Measurements from ENCODE around the gene PDCD2. TPM values are rescaled to one million over a fixed set of nuclear protein-coding genes. Genes with fewer than 3 reads are reported as not detected.

PDCD2 gene
- total and polyA plus RNA-seq, 9 of the 15 experiments (the other 6 are each of a cell fraction or from before 2014, with no cell fraction given): 67.3 to 430 (median 318) TPM

DNA sequence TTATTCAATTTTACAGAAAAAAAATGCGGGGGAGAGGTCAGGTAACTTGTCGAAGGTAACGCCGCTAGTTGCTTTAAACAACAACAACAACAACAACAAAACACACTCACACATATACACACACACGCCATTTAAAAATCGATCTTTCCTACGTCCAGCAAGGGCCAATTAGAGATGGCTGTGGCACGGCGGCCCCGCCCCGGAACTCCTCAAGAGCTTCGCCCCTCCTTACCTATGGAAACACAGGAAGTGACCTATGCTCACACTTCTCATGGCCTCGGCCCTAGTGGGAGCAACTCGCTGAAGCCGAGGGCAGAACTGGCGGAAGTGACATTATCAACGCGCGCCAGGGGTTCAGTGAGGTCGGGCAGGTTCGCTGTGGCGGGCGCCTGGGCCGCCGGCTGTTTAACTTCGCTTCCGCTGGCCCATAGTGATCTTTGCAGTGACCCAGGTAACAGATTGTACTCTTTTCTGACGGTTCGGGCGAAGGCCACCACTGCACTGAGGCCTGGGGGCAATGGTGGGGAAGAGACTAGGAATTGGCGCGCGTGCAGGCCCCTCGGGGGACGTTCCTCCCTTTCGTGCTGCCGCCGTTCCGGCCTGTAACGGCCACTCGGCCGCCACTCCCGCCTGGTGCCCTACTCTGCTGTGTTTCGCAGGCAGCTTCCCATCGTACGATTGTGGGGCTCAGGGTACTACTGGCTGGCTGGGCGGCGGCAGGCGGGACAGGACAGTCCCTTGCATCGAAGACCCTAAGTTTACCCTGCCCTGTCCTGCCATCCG lies 30.2 kb downstream of the PDCD2 start, which contains the start of gene TBP (continued):
- TF ChIP-seq, protein P1, sequence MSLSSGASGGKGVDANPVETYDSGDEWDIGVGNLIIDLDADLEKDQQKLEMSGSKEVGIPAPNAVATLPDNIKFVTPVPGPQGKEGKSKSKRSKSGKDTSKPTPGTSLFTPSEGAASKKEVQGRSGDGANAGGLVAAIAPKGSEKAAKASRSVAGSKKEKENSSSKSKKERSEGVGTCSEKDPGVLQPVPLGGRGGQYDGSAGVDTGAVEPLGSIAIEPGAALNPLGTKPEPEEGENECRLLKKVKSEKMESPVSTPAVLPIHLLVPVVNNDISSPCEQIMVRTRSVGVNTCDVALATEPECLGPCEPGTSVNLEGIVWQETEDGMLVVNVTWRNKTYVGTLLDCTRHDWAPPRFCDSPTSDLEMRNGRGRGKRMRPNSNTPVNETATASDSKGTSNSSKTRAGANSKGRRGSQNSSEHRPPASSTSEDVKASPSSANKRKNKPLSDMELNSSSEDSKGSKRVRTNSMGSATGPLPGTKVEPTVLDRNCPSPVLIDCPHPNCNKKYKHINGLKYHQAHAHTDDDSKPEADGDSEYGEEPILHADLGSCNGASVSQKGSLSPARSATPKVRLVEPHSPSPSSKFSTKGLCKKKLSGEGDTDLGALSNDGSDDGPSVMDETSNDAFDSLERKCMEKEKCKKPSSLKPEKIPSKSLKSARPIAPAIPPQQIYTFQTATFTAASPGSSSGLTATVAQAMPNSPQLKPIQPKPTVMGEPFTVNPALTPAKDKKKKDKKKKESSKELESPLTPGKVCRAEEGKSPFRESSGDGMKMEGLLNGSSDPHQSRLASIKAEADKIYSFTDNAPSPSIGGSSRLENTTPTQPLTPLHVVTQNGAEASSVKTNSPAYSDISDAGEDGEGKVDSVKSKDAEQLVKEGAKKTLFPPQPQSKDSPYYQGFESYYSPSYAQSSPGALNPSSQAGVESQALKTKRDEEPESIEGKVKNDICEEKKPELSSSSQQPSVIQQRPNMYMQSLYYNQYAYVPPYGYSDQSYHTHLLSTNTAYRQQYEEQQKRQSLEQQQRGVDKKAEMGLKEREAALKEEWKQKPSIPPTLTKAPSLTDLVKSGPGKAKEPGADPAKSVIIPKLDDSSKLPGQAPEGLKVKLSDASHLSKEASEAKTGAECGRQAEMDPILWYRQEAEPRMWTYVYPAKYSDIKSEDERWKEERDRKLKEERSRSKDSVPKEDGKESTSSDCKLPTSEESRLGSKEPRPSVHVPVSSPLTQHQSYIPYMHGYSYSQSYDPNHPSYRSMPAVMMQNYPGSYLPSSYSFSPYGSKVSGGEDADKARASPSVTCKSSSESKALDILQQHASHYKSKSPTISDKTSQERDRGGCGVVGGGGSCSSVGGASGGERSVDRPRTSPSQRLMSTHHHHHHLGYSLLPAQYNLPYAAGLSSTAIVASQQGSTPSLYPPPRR (CRISPR knock-in tag; IDR thresholded peaks at IDR 0.05; ENCODE audit: borderline replicate concordance): no peak
- TF ChIP-seq, protein P2, sequence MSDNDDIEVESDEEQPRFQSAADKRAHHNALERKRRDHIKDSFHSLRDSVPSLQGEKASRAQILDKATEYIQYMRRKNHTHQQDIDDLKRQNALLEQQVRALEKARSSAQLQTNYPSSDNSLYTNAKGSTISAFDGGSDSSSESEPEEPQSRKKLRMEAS (CRISPR knock-in tag; IDR thresholded peaks at IDR 0.05): peak; percentile 72
- TF ChIP-seq ZNF282 (CRISPR knock-in tag; IDR thresholded peaks at IDR 0.05) (no peak), ZNF408 (CRISPR knock-in tag; IDR thresholded peaks at IDR 0.05; ENCODE audit: low read depth) (no peak), MEF2A (IDR thresholded peaks at IDR 0.05; ENCODE audit: control insufficient read depth, low read depth, low read length) (no peak), SREBF1 (IDR thresholded peaks at IDR 0.05; ENCODE audit: borderline replicate concordance, low read depth, low read length) (no peak), IRF2 (CRISPR knock-in tag; IDR thresholded peaks at IDR 0.05) (peak; percentile 69; the same call in 1 of the 2 replicates), ZNF124 (CRISPR knock-in tag; IDR thresholded peaks at IDR 0.05) (no peak), ADNP (tag; IDR thresholded peaks at IDR 0.05) (no peak)
- TF ChIP-seq, protein P3, sequence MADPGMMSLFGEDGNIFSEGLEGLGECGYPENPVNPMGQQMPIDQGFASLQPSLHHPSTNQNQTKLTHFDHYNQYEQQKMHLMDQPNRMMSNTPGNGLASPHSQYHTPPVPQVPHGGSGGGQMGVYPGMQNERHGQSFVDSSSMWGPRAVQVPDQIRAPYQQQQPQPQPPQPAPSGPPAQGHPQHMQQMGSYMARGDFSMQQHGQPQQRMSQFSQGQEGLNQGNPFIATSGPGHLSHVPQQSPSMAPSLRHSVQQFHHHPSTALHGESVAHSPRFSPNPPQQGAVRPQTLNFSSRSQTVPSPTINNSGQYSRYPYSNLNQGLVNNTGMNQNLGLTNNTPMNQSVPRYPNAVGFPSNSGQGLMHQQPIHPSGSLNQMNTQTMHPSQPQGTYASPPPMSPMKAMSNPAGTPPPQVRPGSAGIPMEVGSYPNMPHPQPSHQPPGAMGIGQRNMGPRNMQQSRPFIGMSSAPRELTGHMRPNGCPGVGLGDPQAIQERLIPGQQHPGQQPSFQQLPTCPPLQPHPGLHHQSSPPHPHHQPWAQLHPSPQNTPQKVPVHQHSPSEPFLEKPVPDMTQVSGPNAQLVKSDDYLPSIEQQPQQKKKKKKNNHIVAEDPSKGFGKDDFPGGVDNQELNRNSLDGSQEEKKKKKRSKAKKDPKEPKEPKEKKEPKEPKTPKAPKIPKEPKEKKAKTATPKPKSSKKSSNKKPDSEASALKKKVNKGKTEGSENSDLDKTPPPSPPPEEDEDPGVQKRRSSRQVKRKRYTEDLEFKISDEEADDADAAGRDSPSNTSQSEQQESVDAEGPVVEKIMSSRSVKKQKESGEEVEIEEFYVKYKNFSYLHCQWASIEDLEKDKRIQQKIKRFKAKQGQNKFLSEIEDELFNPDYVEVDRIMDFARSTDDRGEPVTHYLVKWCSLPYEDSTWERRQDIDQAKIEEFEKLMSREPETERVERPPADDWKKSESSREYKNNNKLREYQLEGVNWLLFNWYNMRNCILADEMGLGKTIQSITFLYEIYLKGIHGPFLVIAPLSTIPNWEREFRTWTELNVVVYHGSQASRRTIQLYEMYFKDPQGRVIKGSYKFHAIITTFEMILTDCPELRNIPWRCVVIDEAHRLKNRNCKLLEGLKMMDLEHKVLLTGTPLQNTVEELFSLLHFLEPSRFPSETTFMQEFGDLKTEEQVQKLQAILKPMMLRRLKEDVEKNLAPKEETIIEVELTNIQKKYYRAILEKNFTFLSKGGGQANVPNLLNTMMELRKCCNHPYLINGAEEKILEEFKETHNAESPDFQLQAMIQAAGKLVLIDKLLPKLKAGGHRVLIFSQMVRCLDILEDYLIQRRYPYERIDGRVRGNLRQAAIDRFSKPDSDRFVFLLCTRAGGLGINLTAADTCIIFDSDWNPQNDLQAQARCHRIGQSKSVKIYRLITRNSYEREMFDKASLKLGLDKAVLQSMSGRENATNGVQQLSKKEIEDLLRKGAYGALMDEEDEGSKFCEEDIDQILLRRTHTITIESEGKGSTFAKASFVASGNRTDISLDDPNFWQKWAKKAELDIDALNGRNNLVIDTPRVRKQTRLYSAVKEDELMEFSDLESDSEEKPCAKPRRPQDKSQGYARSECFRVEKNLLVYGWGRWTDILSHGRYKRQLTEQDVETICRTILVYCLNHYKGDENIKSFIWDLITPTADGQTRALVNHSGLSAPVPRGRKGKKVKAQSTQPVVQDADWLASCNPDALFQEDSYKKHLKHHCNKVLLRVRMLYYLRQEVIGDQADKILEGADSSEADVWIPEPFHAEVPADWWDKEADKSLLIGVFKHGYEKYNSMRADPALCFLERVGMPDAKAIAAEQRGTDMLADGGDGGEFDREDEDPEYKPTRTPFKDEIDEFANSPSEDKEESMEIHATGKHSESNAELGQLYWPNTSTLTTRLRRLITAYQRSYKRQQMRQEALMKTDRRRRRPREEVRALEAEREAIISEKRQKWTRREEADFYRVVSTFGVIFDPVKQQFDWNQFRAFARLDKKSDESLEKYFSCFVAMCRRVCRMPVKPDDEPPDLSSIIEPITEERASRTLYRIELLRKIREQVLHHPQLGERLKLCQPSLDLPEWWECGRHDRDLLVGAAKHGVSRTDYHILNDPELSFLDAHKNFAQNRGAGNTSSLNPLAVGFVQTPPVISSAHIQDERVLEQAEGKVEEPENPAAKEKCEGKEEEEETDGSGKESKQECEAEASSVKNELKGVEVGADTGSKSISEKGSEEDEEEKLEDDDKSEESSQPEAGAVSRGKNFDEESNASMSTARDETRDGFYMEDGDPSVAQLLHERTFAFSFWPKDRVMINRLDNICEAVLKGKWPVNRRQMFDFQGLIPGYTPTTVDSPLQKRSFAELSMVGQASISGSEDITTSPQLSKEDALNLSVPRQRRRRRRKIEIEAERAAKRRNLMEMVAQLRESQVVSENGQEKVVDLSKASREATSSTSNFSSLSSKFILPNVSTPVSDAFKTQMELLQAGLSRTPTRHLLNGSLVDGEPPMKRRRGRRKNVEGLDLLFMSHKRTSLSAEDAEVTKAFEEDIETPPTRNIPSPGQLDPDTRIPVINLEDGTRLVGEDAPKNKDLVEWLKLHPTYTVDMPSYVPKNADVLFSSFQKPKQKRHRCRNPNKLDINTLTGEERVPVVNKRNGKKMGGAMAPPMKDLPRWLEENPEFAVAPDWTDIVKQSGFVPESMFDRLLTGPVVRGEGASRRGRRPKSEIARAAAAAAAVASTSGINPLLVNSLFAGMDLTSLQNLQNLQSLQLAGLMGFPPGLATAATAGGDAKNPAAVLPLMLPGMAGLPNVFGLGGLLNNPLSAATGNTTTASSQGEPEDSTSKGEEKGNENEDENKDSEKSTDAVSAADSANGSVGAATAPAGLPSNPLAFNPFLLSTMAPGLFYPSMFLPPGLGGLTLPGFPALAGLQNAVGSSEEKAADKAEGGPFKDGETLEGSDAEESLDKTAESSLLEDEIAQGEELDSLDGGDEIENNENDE (IDR thresholded peaks at IDR 0.05; ENCODE audit: low read depth, low read length): no peak

Data from K562 (cell line).